HAP-1 (cell line): ENCODE measurements around the gene C22orf31.
A peak's percentile ranks its signal among the peaks of the same experiment; 100 is the strongest.
"Not testable (repeated sequence)": the region's sequence is repeated elsewhere in the genome, so short reads cannot be mapped to it uniquely, and the experiment has no call there.

Experiments used
- DNase-seq, 2 experiments: peaks; one replicate each; pipeline ENCODE4 v3.0.0-alpha.2; 2016 to 2020; ENCODE audit warnings: low spot score in 2 of 2
- H3K27me3 ChIP-seq: fragments of 250-450 bp; sonication (Bioruptor Pico); 2 replicates; pipeline ENCODE4 v1.5.1; 2020; ENCODE audit warnings: low read depth, mild to moderate bottlenecking, moderate library complexity
- H3K36me3 ChIP-seq: fragments of 250-450 bp; sonication (Bioruptor Pico); replicated peaks from 2 replicates; pipeline ENCODE4 v1.5.1; 2020; ENCODE audit warnings: mild to moderate bottlenecking
- H3K4me1 ChIP-seq: fragments of 250-450 bp; sonication (Bioruptor Pico); 2 replicates; pipeline ENCODE4 v1.5.1; 2020; ENCODE audit warnings: mild to moderate bottlenecking
- H3K4me3 ChIP-seq: fragments of 250-450 bp; sonication (Bioruptor Pico); 2 replicates; pipeline ENCODE4 v1.5.1; 2020; ENCODE audit warnings: mild to moderate bottlenecking, moderate library complexity
- H3K9me3 ChIP-seq: fragments of 250-450 bp; sonication (Bioruptor Pico); 2 replicates; pipeline ENCODE4 v1.5.1; 2020; ENCODE audit warnings: mild to moderate bottlenecking, moderate library complexity
- in situ Hi-C: fragments of 300-500 bp; cut with MboI; formaldehyde crosslinking; loops from 3 replicates; pipeline ENCODE4 v1.14.3; 2020; ENCODE audit warnings: low sequenced_read_pairs, inconsistent platforms, mixed read lengths

C22orf31 gene

GRCh38 chr22:29090039-29090438, 28.4 kb upstream of the C22orf31 start:
- no peaks in the 10 kb centered on the region for H3K4me1 ChIP-seq
- H3K27me3 ChIP-seq = no peaks in the 10 kb centered on the region
- DNase-seq = no peak
- in situ Hi-C loops = no loop called here
- H3K9me3 ChIP-seq = no peaks in the 10 kb centered on the region
- no peak overlapping the region for H3K4me3 ChIP-seq
- H3K36me3 ChIP-seq = peaks cover 4% of the 10 kb centered on the region

- no peaks in the 10 kb centered on the region; the same call in 1 of the 2 replicates for H3K4me1 ChIP-seq
- in situ Hi-C loops = no loop called here
- H3K36me3 ChIP-seq = no peaks in the 10 kb centered on the region
- H3K27me3 ChIP-seq = no peaks in the 10 kb centered on the region
- H3K4me3 ChIP-seq = no peak overlapping the region
- no peaks in the 10 kb centered on the region for H3K9me3 ChIP-seq
- DNase-seq = no peak
These were observed 27.9 kb upstream of the C22orf31 start for GRCh38 chr22:29089507-29089906.

- Histone ChIP-seq H3K36me3 (no peaks in the 10 kb centered on the region), H3K4me3 (no peak overlapping the region), H3K9me3 (no peaks in the 10 kb centered on the region), H3K4me1 (peaks cover 3% of the 10 kb centered on the region), H3K27me3 (no peaks in the 10 kb centered on the region)
- in situ Hi-C loops = no loop called here
- DNase-seq = no peak
These were observed 27.2 kb upstream of the C22orf31 start for GRCh38 chr22:29088809-29089208.

- H3K27me3 ChIP-seq = no peaks in the 10 kb centered on the region
- no peaks in the 10 kb centered on the region for H3K36me3 ChIP-seq
- H3K9me3 ChIP-seq = no peaks in the 10 kb centered on the region
- no peak overlapping the region for H3K4me3 ChIP-seq
- in situ Hi-C loops = no loop called here
- H3K4me1 ChIP-seq = peaks cover 19% of the 10 kb centered on the region
- no peak for DNase-seq
These were observed 25.4 kb upstream of the C22orf31 start for GRCh38 chr22:29087012-29087411.

- Histone ChIP-seq H3K27me3 (no peaks in the 10 kb centered on the region), H3K4me3 (no peak overlapping the region), H3K4me1 (peaks cover 37% of the 10 kb centered on the region), H3K9me3 (no peaks in the 10 kb centered on the region), H3K36me3 (no peaks in the 10 kb centered on the region)
- DNase-seq = peak in 1 of 2 experiments; percentile 62
- in situ Hi-C loops = no loop called here
These were observed 22.4 kb upstream of the C22orf31 start for GRCh38 chr22:29083933-29084591.

GRCh38 chr22:29083576-29083932, 21.9 kb upstream of the C22orf31 start:
- peak in 1 of 2 experiments; percentile 39 for DNase-seq
- in situ Hi-C loops, H3K9me3 ChIP-seq, H3K4me3 ChIP-seq, H3K27me3 ChIP-seq, H3K36me3 ChIP-seq: not testable (repeated sequence)
- H3K4me1 ChIP-seq = peaks cover 42% of the 10 kb centered on the region

GRCh38 chr22:29082826-29083545, 21.4 kb upstream of the C22orf31 start:
- Histone ChIP-seq H3K36me3 (no peaks in the 10 kb centered on the region), H3K9me3 (no peaks in the 10 kb centered on the region), H3K27me3 (no peaks in the 10 kb centered on the region), H3K4me3 (no peak overlapping the region), H3K4me1 (peaks cover 44% of the 10 kb centered on the region)
- in situ Hi-C loops = no loop called here
- DNase-seq = no peak

GRCh38 chr22:29081517-29082236, 20.0 kb upstream of the C22orf31 start:
- peaks cover 44% of the 10 kb centered on the region for H3K4me1 ChIP-seq
- DNase-seq = no peak
- in situ Hi-C loops = no loop called here

GRCh38 chr22:29080106-29080975, 18.7 kb upstream of the C22orf31 start:
- peaks cover 44% of the 10 kb centered on the region for H3K4me1 ChIP-seq
- DNase-seq = peak; percentile 64 to 72
- H3K27me3 ChIP-seq = no peaks in the 10 kb centered on the region
- in situ Hi-C loops = no loop called here
- no peak overlapping the region for H3K4me3 ChIP-seq
- no peaks in the 10 kb centered on the region for H3K36me3 ChIP-seq
- no peaks in the 10 kb centered on the region for H3K9me3 ChIP-seq

More at GRCh38 chr22:29081517-29082236, 20.0 kb upstream of the C22orf31 start:
- H3K4me3 ChIP-seq = no peak overlapping the region
- H3K36me3 ChIP-seq = no peaks in the 10 kb centered on the region
- H3K27me3 ChIP-seq = no peaks in the 10 kb centered on the region
- no peaks in the 10 kb centered on the region for H3K9me3 ChIP-seq

- H3K27me3 ChIP-seq = no peaks in the 10 kb centered on the region
- peaks cover 45% of the 10 kb centered on the region for H3K4me1 ChIP-seq
- no peaks in the 10 kb centered on the region for H3K9me3 ChIP-seq
- no peaks in the 10 kb centered on the region for H3K36me3 ChIP-seq
- H3K4me3 ChIP-seq = no peak overlapping the region
- in situ Hi-C loops = no loop called here
- peak; percentile 81 to 86 for DNase-seq
These were observed 17.7 kb upstream of the C22orf31 start for GRCh38 chr22:29079218-29079901.

- H3K4me1 ChIP-seq = peaks cover 45% of the 10 kb centered on the region
- no peak for DNase-seq
These were observed 17.2 kb upstream of the C22orf31 start for GRCh38 chr22:29078869-29079207.

GRCh38 chr22:29078036-29078868, 16.6 kb upstream of the C22orf31 start:
- no peaks in the 10 kb centered on the region for H3K36me3 ChIP-seq
- no peak overlapping the region for H3K4me3 ChIP-seq
- no peaks in the 10 kb centered on the region for H3K27me3 ChIP-seq
- peaks cover 42% of the 10 kb centered on the region for H3K4me1 ChIP-seq
- no peak for DNase-seq
- in situ Hi-C loops = no loop called here
- H3K9me3 ChIP-seq = no peaks in the 10 kb centered on the region

More at GRCh38 chr22:29078869-29079207, 17.2 kb upstream of the C22orf31 start:
- Histone ChIP-seq H3K9me3 (no peaks in the 10 kb centered on the region), H3K27me3 (no peaks in the 10 kb centered on the region), H3K36me3 (no peaks in the 10 kb centered on the region), H3K4me3 (no peak overlapping the region)
- in situ Hi-C loops = no loop called here
